Upper lobe of left lung (tissue), 6 donors: Measurements from ENCODE around the gene KATNA1. TPM values are rescaled to one million over a fixed set of nuclear protein-coding genes. Genes with fewer than 3 reads are reported as not detected.

ENCODE experiments used
- ATAC-seq, 2 donors: fragments of 200-7000 bp; cut with Tn5 transposase; one replicate each; pipeline ENCODE4 v1.9.1; 2022; ENCODE audit warnings: mild to moderate bottlenecking in 2 of 2, moderate library complexity in 2 of 2; ENCODE audit not compliant: low FRiP score in 2 of 2
- DNase-seq, 2 donors: peaks; one replicate each; pipeline ENCODE4 v3.0.0-alpha.2; 2019 to 2020
- H3K27ac ChIP-seq, 4 donors: fragments of 200-600 bp; sonication (generic); one replicate each; pipeline ENCODE4 v1.5.1; 2016 to 2019
- H3K27me3 ChIP-seq, 4 donors: fragments of 200-600 bp; sonication (generic); one replicate each; pipeline ENCODE4 v1.5.1; 2017 to 2019
- H3K36me3 ChIP-seq, 4 donors: fragments of 200-600 bp; sonication (generic); one replicate each; pipeline ENCODE4 v1.5.1; 2016 to 2019
- H3K4me1 ChIP-seq, 4 donors: fragments of 200-600 bp; sonication (generic); one replicate each; pipeline ENCODE4 v1.5.1; 2018 to 2019
- H3K4me3 ChIP-seq, 4 donors: fragments of 200-600 bp; sonication (generic); one replicate each; pipeline ENCODE4 v1.5.1; 2017 to 2019; ENCODE audit warnings: mild to moderate bottlenecking in 2 of 4, moderate library complexity in 1 of 4
- H3K9me3 ChIP-seq, 4 donors: fragments of 200-600 bp; sonication (generic); one replicate each; pipeline ENCODE4 v1.5.1; 2018 to 2019
- CTCF ChIP-seq, 6 experiments: fragments of 450-650 bp in 4 of 6; fragments of 200-600 bp in 2 of 6; sonication (generic) in 2 of 6; IDR thresholded peaks; one replicate each; pipeline ENCODE4 v1.5.1; 2016 to 2019; ENCODE audit warnings: antibody characterized with exemption in 6 of 6
- EP300 ChIP-seq, 4 donors: sonication (generic); formaldehyde crosslinking; IDR thresholded peaks; one replicate each; pipeline ENCODE4 v1.5.1; 2017; ENCODE audit warnings: antibody characterized with exemption in 4 of 4, control low read depth in 2 of 4
- POLR2A ChIP-seq, 4 donors: fragments of 450-650 bp; IDR thresholded peaks; one replicate each; pipeline ENCODE4 v1.5.1; 2016 to 2017; ENCODE audit warnings: antibody characterized with exemption in 4 of 4, mild to moderate bottlenecking in 2 of 4
- POLR2AphosphoS5 ChIP-seq, 2 donors: sonication (generic); formaldehyde crosslinking; IDR thresholded peaks; one replicate each; pipeline ENCODE4 v1.5.1; 2017; ENCODE audit warnings: antibody characterized with exemption in 2 of 2
- WGBS, 2 donors: methylation state at CpG; one replicate each; pipeline ENCODE4 v1.1.5; 2017 to 2018; 5-methylcytosine and 5-hydroxymethylcytosine counted together
- total RNA-seq, 6 donors: library from RNA; depleted of rRNA in 4 of 6; stranded (reverse); fragments of >200 nt in 4 of 6; gene quantifications; one replicate each; pipeline versions ENCODE4 v1.1.0 to v1.2.1, GENCODE V29; 2016 to 2021
- donor health status: DM: no; HTN: no; CAD: no; lungs with moderate emphysema.
- donor health status: DM: no; HTN: yes; CAD: no; lungs with severe emphysema.

The KATNA1 gene
- total RNA-seq, 6 donors from 2014 or later, result 7.2 to 36.1 (median 16.3) TPM

GRCh38 chr6:149592983-149593382 lies 55.5 kb downstream of the KATNA1 start:
- H3K36me3 ChIP-seq, result peaks cover 3 to 83% (median 58%) of the 10 kb centered on the region in 4 donors
- H3K27ac ChIP-seq, result no peak overlapping the region
- TF ChIP-seq POLR2AphosphoS5 (IDR thresholded peaks at IDR 0.05), result no peak
- no peak for TF ChIP-seq CTCF (IDR thresholded peaks at IDR 0.05)
- no peaks in the 10 kb centered on the region for H3K9me3 ChIP-seq
- ATAC-seq (no peak), DNase-seq (no peak)
- no peak overlapping the region for H3K4me3 ChIP-seq
- no peaks in the 10 kb centered on the region for H3K4me1 ChIP-seq
- no peaks in the 10 kb centered on the region for H3K27me3 ChIP-seq
- WGBS, 2 donors, result 100% methylated on average over 2 of the region's 2 CpGs

DNA sequence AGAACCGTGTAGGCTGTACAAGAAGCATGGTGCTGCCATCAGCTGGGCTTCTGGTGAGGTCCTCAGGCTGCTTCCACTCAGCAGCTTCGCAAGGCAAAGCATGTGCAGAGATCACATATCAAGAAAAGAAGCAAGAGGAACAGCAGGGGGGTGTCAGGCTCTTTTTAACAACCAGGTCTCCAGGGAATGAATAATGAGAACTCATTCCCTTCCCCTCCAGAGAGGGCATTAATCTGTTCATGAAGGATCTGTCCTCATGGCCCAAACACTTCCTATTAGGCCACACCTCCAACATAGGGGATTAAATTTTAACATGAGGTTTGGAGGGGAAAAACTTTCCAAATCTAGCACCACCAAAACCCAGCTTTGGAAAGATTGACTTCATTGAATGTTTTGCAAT lies 62.4 kb downstream of the KATNA1 start:
- DNase-seq (no peak), ATAC-seq (no peak)
- no peaks in the 10 kb centered on the region for H3K4me1 ChIP-seq
- no peak for TF ChIP-seq EP300 (IDR thresholded peaks at IDR 0.05)
- TF ChIP-seq POLR2A (IDR thresholded peaks at IDR 0.05), result no peak
- TF ChIP-seq POLR2AphosphoS5 (IDR thresholded peaks at IDR 0.05), result no peak
- TF ChIP-seq CTCF (IDR thresholded peaks at IDR 0.05), result no peak
- H3K36me3 ChIP-seq, result peaks cover 0 to 75% (median 28%) of the 10 kb centered on the region in 4 donors
- WGBS, 2 donors, result 97 to 100% methylated on average over 2 of the region's 2 CpGs
- no peaks in the 10 kb centered on the region for H3K27me3 ChIP-seq
- H3K9me3 ChIP-seq, result no peaks in the 10 kb centered on the region
- H3K4me3 ChIP-seq, result no peak overlapping the region
- no peak overlapping the region for H3K27ac ChIP-seq

GRCh38 chr6:149581349-149581748 lies 67.2 kb downstream of the KATNA1 start:
- DNase-seq, result no peak
- H3K27me3 ChIP-seq, result no peaks in the 10 kb centered on the region
- WGBS, 2 donors, result 95 to 96% methylated on average over 5 of the region's 5 CpGs
- ATAC-seq, result no peak
- H3K4me3 ChIP-seq, result no peak overlapping the region
- no peaks in the 10 kb centered on the region for H3K9me3 ChIP-seq
- no peaks in the 10 kb centered on the region for H3K4me1 ChIP-seq
- no peak overlapping the region for H3K27ac ChIP-seq
- TF ChIP-seq EP300 (IDR thresholded peaks at IDR 0.05) (no peak), POLR2A (IDR thresholded peaks at IDR 0.05) (no peak)
- H3K36me3 ChIP-seq, result peaks cover 0 to 61% (median 16%) of the 10 kb centered on the region in 4 donors

- Histone ChIP-seq H3K27me3 (no peaks in the 10 kb centered on the region), H3K9me3 (no peaks in the 10 kb centered on the region), H3K27ac (no peak overlapping the region), H3K4me3 (no peak overlapping the region), H3K36me3 (peaks cover 0 to 56% (median 16%) of the 10 kb centered on the region in 4 donors), H3K4me1 (no peaks in the 10 kb centered on the region)
- TF ChIP-seq CTCF (IDR thresholded peaks at IDR 0.05) (no peak), POLR2AphosphoS5 (IDR thresholded peaks at IDR 0.05) (no peak), EP300 (IDR thresholded peaks at IDR 0.05) (no peak), POLR2A (IDR thresholded peaks at IDR 0.05) (no peak)
- DNase-seq (no peak), ATAC-seq (no peak)
- 97 to 99% methylated on average over 5 of the region's 5 CpGs for WGBS, 2 donors
Measured at GRCh38 chr6:149580880-149581279, 67.6 kb downstream of the KATNA1 start.

DNA sequence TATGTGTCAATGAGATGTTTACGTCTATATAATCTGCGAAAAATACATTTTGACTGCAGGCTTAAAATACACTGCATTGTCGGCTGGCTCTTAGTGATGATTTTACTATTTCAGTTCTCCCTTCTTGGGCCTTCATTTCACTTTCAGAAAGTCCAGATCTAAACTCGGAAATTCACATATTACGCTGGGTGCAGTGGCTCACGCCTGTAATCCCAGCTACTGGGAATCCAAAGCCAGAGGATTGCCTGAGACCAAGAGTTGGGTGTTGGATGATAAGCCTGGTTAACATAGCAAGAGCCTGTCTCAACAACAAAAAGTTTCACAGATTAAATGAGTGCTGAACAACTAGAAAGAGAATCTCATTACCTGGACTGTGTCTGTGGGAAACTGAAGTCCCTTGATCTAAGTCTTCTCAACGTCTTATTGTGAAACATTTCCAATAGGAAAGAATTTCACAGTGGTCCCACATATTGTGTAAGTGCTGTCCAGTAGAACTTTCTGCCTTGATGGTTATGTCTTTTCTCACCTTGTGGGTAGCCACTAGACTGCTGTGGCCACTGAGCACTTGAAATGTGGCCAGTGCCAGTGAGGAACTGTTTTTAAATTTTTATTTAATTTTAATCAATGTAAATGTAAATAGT lies 80.4 kb downstream of the KATNA1 start:
- H3K4me1 ChIP-seq, result peaks cover 9 to 22% (median 16%) of the 10 kb centered on the region in 4 donors
- TF ChIP-seq POLR2AphosphoS5 (IDR thresholded peaks at IDR 0.05) (no peak), CTCF (IDR thresholded peaks at IDR 0.05) (no peak), POLR2A (IDR thresholded peaks at IDR 0.05) (no peak), EP300 (IDR thresholded peaks at IDR 0.05) (no peak)
- 90 to 91% methylated on average over 7 of the region's 7 CpGs for WGBS, 2 donors
- ATAC-seq, result no peak
- peaks cover 0 to 3% (median 0%) of the 10 kb centered on the region in 4 donors for H3K36me3 ChIP-seq
- H3K9me3 ChIP-seq, result no peaks in the 10 kb centered on the region
- no peak for DNase-seq
- no peak overlapping the region for H3K4me3 ChIP-seq
- H3K27me3 ChIP-seq, result no peaks in the 10 kb centered on the region
- H3K27ac ChIP-seq, result no peak overlapping the region
